SU-DHL-6 (cell line): ENCODE measurements around the gene TCEA3.

Source experiments
- CTCF ChIP-seq: fragments of 200-600 bp; sonication (generic); IDR thresholded peaks from one replicate; pipeline ENCODE4 v1.5.1; 2017; ENCODE audit warnings: antibody characterized with exemption, mild to moderate bottlenecking, low read length, moderate library complexity; ENCODE audit not compliant: insufficient read depth, poor library complexity, severe bottlenecking
- EZH2phosphoT487 ChIP-seq: fragments of 200-600 bp; sonication (generic), shearing (Covaris generic); conservative IDR thresholded peaks from 2 replicates; pipeline ENCODE4 v1.6.1; 2018; ENCODE audit warnings: mild to moderate bottlenecking, antibody characterized with exemption, low read length, moderate library complexity, mixed read lengths

DNA sequence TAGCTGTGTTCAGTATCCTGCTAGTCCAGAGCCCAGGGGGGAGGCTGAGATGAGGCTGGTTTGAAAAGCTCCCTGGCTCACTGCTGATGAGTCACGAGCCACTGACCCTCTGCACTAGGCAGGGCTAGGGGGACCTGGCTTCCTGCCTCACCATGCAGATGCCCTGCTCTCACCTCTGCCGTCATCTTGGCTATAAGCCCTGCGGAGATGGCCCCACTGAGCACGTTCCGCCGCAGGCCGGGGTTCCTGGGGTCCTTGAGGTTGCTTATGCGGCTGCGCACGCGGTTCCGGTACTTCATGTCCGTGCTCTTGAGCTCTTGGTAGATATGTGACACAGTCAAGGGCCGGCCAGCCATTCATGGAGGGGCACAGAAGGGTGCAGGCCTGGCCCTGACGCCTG is 30.8 kb downstream of the TCEA3 start:
- no peak for TF ChIP-seq CTCF
- TF ChIP-seq EZH2phosphoT487 = no peak
